HG03039 (cell line): Measurements from ENCODE around the gene IGFBP7.

Experiments
- ATAC-seq: cut with Tn5 transposase; IDR thresholded peaks from one replicate; pipeline ENCODE4 v1.9.1; 2021; ENCODE audit warnings: mild to moderate bottlenecking, moderate library complexity; ENCODE audit not compliant: unreplicated experiment

The IGFBP7 gene

DNA sequence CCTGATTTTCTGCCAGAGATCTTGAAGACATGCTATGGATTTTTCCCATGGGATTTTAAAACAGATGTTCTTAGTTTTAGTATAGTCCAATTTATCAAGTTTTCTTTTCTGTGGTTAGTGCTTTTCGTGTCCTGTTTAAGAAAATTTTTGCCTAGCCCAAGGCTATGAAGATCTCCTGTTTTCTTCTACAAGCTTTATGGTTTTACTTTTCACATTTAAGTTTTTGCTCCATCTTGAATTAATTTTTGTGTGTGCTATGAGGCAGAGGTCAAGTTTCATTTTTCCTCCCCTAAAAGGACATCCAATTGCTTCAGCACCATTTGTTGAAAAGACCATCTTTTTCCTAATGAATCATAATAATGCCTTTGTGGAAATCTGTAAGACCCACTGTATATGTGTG, 65.9 kb downstream of the IGFBP7 start:
- no peak for ATAC-seq

DNA sequence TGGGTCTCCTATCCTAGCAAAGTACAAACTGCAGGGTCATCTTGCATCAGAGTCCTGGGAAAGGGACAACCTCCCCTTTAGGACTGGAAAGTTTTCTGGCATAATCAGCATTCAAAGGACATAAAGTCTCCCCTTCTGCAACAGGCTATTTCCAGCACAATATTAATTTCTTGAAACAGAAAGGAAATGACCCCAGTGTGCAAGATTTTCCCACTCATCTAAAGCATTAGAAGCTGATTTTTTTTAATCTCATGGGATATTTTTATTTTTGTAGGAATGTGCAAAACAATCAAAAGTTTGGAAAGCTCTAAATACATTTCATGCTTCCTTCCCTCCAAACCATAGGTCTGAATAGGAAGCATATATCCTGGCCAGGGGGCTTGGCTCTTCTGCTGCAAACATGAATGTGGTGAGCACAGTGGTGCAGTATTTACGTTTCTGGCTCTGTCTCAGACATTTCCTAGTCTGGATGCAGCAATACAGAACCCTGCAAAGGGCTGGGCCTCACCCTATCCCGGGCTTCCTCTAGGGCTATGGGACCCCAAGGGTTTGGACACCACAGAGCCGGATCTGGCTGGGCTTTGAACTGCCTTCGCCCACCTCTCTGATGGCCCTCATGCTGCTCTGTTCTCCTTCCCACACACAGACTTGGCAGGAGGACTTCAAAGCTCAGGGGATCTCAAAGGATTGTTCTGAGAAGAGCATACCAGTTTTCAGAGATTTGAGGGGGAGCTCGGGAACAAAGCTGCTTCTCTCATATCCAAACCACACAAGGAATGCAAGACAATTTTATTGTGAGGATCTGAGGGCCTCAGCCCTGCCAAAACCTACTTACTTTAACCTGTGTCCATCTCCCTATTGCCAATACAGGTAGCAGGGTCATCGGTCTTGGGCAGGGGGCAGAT, 66.6 kb downstream of the IGFBP7 start:
- ATAC-seq = no peak

GRCh38 chr4:57042711-57043169, 67.4 kb downstream of the IGFBP7 start:
- no peak for ATAC-seq

DNA sequence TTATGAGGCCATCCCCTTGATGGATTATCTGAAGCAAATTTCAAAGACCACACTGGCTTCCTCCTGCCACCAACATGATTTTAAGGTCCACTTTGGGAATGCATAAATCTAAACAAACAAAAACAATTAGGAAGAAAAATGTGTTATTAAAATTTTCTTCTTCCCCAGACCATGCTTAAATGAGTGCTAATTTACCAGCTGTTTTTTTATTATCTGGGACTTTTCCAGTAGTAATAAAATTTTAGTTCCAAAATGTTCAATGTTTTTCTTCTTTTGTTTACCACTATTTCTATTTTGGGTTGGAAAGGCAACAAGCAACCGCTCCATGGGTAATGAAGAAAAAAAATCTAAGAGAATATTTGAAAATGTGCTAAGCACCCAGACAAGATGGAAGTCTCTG, 69.2 kb downstream of the IGFBP7 start:
- ATAC-seq = no peak

GRCh38 chr4:57040510-57040909, 69.7 kb downstream of the IGFBP7 start:
- ATAC-seq = no peak

GRCh38 chr4:57039345-57039744, 70.8 kb downstream of the IGFBP7 start:
- ATAC-seq = no peak

GRCh38 chr4:57037982-57038604, 72.1 kb downstream of the IGFBP7 start:
- ATAC-seq = no peak

DNA sequence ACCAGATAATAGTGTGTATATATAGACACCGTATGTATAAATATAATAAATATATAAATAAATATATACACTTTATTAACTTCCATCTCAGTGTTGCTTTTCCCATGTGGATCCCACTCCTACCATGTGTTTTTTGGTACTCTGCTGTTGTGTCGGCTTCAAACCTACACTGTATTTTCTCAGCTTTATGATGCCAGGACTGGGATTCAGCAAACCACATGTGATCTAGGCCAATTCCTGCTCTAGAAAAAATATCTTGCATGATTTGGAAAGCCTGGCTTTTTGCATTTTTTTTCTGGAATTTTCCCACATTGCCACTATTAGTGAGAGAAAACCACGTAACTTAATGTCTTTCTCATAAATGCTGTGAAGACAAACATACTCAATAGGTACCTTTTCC, 75.7 kb downstream of the IGFBP7 start:
- no peak for ATAC-seq

DNA sequence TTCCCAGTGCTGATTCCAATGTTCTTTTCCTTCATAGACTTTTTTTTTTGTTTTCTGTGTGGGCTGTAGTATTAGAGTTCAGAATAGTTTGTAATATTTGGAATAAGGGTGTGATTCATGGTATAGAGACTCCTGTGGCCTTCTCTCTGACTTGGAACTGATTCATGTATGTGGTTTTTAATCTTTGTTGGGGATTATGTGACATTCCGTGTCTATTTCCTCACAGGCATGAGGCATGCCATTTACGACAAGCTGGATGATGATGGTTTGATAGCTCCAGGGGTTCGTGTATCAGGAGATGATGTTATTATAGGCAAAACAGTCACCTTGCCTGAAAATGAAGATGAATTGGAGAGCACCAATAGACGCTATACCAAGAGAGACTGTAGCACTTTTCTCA, 87.1 kb downstream of the IGFBP7 start:
- no peak for ATAC-seq

DNA sequence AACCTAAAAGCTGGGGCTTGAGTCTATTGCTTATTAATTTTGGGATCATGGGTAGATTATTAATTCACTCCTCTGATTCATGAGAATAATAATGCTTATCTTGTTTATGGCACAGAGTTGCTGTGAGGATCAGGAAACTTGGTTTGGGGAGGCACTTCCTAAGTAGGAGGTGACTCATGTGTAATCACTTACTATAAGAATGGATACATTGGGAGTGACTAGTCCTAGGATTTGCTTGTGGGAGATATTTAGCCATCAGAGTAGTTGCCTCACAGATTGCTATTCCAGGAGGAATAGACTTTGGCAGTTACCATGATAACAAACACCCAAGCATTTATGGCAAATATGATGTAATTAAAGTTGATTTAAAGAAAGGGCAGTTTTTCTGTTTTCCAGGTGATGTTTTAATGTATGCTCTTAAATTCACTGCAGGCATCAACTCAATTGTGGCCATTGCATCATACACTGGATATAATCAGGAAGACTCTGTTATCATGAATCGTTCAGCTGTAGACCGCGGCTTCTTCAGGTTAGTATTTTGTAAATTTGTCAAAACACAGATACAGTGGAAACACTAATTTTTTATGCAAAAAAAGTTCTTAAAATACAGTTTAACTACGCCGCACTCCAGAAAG, 89.6 kb downstream of the IGFBP7 start:
- no peak for ATAC-seq

GRCh38 chr4:57018980-57019379, 91.2 kb downstream of the IGFBP7 start:
- ATAC-seq = no peak

GRCh38 chr4:57013543-57014120, 96.6 kb downstream of the IGFBP7 start:
- ATAC-seq = no peak

DNA sequence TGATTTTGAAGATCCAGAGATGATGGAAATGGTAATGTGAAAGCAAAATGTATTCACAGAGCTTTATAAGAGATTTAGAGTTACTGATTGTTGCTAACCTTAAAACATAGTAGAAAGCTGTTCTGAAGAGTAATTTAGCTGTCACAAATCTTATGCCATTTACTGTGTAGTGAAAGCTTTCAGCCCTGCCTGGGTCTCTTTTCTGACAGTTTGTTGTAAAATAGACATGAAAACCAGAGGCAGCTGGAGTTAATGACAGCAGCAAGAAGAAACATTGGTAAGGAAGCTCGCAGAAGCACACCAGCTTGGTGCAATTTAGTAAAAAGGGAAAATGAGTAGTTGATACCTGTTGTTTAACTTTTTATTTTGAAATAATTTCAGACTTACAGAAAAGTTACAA, 110.4 kb downstream of the IGFBP7 start:
- ATAC-seq = no peak

DNA sequence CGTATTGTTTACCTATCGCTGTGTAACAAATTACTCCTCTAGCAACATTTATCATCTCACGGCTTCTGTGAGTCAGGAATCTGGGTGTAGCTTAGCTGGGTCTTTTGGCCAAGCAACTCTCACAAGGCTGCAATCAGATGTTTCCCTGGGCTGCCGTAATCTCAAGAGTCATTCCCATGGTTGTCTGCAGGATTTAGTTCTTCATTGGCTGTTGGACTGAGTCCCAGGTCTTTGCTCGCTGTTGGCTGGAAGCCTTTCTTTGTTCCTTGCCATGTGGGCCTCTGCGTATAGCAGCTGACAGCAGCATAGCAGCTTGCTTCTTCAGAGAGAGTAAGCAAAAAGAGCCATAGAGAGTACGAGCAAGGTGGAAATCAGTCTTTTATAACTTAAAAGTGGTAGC, 114.7 kb downstream of the IGFBP7 start:
- ATAC-seq = no peak

GRCh38 chr4:56990109-56990905, 119.9 kb downstream of the IGFBP7 start:
- no peak for ATAC-seq

- ATAC-seq = no peak
Measured at GRCh38 chr4:56986952-56987351, 123.2 kb downstream of the IGFBP7 start.

- ATAC-seq = no peak
Measured at GRCh38 chr4:56986192-56986591, 124.0 kb downstream of the IGFBP7 start.

GRCh38 chr4:56981795-56982201, 128.4 kb downstream of the IGFBP7 start:
- no peak for ATAC-seq
